Esophagus squamous epithelium (tissue), 5 donors: ENCODE measurements around the gene METAP1. TPM values are rescaled to one million over a fixed set of nuclear protein-coding genes. Genes with fewer than 3 reads are reported as not detected.
A peak's percentile ranks its signal among the peaks of the same experiment; 100 is the strongest.
"Not testable (repeated sequence)": the region's sequence is repeated elsewhere in the genome, so short reads cannot be mapped to it uniquely, and the experiment has no call there.

Experiments
- DNase-seq: peaks from one replicate; lab custom pipeline; 2025; lab: John Stamatoyannopoulos, UW
- H3K27ac ChIP-seq, 4 donors: fragments of 200-600 bp; sonication (generic); one replicate each; pipeline ENCODE4 v1.5.1; 2016 to 2019; ENCODE audit warnings: mild to moderate bottlenecking in 1 of 4
- H3K27me3 ChIP-seq, 4 donors: fragments of 200-600 bp; sonication (generic); 1 replicate in 3 of 4; 2 replicates in 1 of 4; pipeline versions ENCODE4 v1.5.1 to v1.6.0; 2017 to 2021; ENCODE audit warnings: antibody characterized with exemption in 1 of 4
- H3K36me3 ChIP-seq, 3 donors: fragments of 200-600 bp; sonication (generic); one replicate each; pipeline ENCODE4 v1.5.1; 2016 to 2019
- H3K4me1 ChIP-seq, 3 donors: fragments of 200-600 bp; sonication (generic); one replicate each; pipeline ENCODE4 v1.5.1; 2017 to 2019
- H3K4me3 ChIP-seq, 4 donors: fragments of 200-600 bp; sonication (generic); 1 replicate in 3 of 4; 2 replicates in 1 of 4; pipeline ENCODE4 v1.5.1; 2016 to 2019; ENCODE audit warnings: mild to moderate bottlenecking in 2 of 4, moderate library complexity in 1 of 4
- H3K9me3 ChIP-seq, 3 donors: fragments of 200-600 bp; sonication (generic); one replicate each; pipeline ENCODE4 v1.5.1; 2016 to 2019
- CTCF ChIP-seq, 6 experiments: fragments of 450-650 bp in 4 of 6; fragments of 200-600 bp in 2 of 6; sonication (generic) in 2 of 6; IDR thresholded peaks; one replicate each; pipeline ENCODE4 v1.5.1; 2016 to 2019; ENCODE audit warnings: antibody characterized with exemption in 6 of 6, mild to moderate bottlenecking in 4 of 6, moderate library complexity in 4 of 6
- POLR2A ChIP-seq, 4 donors: fragments of 450-650 bp; IDR thresholded peaks; one replicate each; pipeline ENCODE4 v1.6.1; 2017; ENCODE audit warnings: antibody characterized with exemption in 4 of 4, mild to moderate bottlenecking in 4 of 4, moderate library complexity in 3 of 4
- WGBS, 2 donors: methylation state at CpG; one replicate each; pipeline ENCODE4 v1.1.5; 2018; 5-methylcytosine and 5-hydroxymethylcytosine counted together
- intact Hi-C: fragments of 100-400 bp; cut with DNase I; formaldehyde crosslinking; loops from one replicate; pipeline ENCODE4 v1.15.0; 2022
- small RNA-seq, 4 donors: library from RNA; depleted of rRNA; stranded (forward); fragments of <200 nt; gene quantifications; one replicate each; pipeline ENCODE3, GENCODE V24; 2016
- total RNA-seq, 4 donors: library from RNA; depleted of rRNA; stranded (reverse); fragments of >200 nt; gene quantifications; one replicate each; pipeline ENCODE4 v1.1.0, GENCODE V29; 2016
- donor health status: DM: yes; HTN: yes; CAD: no.

Gene METAP1
- total RNA-seq, 4 donors from 2014 or later: 48.5 to 81.6 (median 72.1) TPM

DNA sequence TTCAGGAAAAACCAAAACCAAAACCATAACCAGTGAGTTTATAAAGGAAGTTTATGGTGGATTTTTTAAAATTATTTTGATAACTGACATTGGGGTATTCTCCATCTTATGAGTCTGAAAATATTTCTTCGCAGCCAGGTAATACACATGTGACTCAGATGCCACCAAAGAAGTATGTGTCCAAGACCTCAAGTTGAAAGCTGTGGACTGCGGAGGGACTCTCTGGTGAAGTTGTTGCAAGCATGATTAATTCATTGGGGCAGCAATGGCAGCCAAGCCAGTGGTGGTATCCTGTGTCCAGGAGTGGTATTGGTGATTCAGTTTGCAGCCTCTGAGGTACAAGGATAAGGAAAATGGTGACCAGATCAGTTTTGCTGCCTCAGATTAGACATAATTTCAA lies 107.1 kb downstream of the METAP1 start:
- Histone ChIP-seq H3K27me3 (no peaks in the 10 kb centered on the region), H3K4me1 (no peaks in the 10 kb centered on the region), H3K36me3 (no peaks in the 10 kb centered on the region), H3K9me3 (no peaks in the 10 kb centered on the region), H3K4me3 (no peak overlapping the region), H3K27ac (no peak overlapping the region)
- DNase-seq: no peak
- 93 to 98% methylated on average over 2 of the region's 2 CpGs for WGBS, 2 donors
- TF ChIP-seq POLR2A (IDR thresholded peaks at IDR 0.05) (no peak), CTCF (IDR thresholded peaks at IDR 0.05) (no peak)
- intact Hi-C loops: no loop called here

DNA sequence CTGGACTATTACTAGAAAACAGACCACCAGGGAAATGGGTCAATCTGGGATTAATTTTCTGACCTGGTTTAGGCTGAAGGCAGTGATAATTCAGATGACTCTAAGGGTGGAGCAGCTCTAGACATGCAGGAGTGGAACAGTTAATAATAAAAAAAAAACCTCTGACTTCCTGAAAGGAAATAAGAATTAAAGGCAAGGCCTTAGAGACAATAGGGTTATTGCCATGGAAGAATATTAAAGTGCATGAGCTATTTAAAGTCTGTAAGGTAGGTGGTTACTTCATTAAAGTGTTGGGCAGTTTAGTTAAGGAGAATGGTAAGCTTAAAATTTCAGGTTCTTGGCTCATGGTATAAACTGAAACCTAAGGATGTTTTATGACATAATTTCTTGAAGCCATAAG lies 107.6 kb downstream of the METAP1 start:
- intact Hi-C loops: no loop called here
- no peak overlapping the region for H3K4me3 ChIP-seq
- H3K27me3 ChIP-seq: no peaks in the 10 kb centered on the region
- TF ChIP-seq CTCF (IDR thresholded peaks at IDR 0.05) (no peak), POLR2A (IDR thresholded peaks at IDR 0.05) (no peak)
- H3K4me1 ChIP-seq: no peaks in the 10 kb centered on the region
- H3K9me3 ChIP-seq: no peaks in the 10 kb centered on the region
- no peak for DNase-seq
- peak overlapping the region in 1 of 4 donors; percentile 20 for H3K27ac ChIP-seq
- no peaks in the 10 kb centered on the region for H3K36me3 ChIP-seq

GRCh38 chr4:99104153-99104552 lies 108.6 kb downstream of the METAP1 start:
- Histone ChIP-seq H3K36me3 (no peaks in the 10 kb centered on the region), H3K27ac (no peak overlapping the region), H3K27me3 (no peaks in the 10 kb centered on the region), H3K4me1 (no peaks in the 10 kb centered on the region), H3K4me3 (no peak overlapping the region), H3K9me3 (no peaks in the 10 kb centered on the region)
- no peak for DNase-seq
- TF ChIP-seq POLR2A (IDR thresholded peaks at IDR 0.05): no peak
- no peak for TF ChIP-seq CTCF (IDR thresholded peaks at IDR 0.05)
- 89 to 100% methylated on average over 1 of the region's 1 CpG for WGBS, 2 donors
- intact Hi-C loops: no loop called here

- DNase-seq, H3K4me3 ChIP-seq, H3K9me3 ChIP-seq, intact Hi-C loops, H3K4me1 ChIP-seq, H3K36me3 ChIP-seq, H3K27me3 ChIP-seq, H3K27ac ChIP-seq: not testable (repeated sequence)
- 70 to 77% methylated on average over 6 of the region's 12 CpGs for WGBS, 2 donors
Observed at GRCh38 chr4:99109286-99109685, 113.8 kb downstream of the METAP1 start.

Small RNA genes within 50 kb of the gene (small RNA-seq; reads per million reads assigned to genes)
- gene MIR3684 (0 to 0.15 (median 0.04) reads per million in 4 donors), gene RNU7-149P (0 reads per million in 4 donors)

Other genes with a start within 250 kb of the METAP1 start
- 100 to 1,000 TPM in 3 of 4 donors, 10 to 100 TPM in 1; 86.1 to 149 (median 125) TPM for gene EIF4E, start 66.6 kb upstream of the METAP1 start, total RNA-seq
- gene ADH5, start 93.1 kb downstream of the METAP1 start, total RNA-seq: 100 to 1,000 TPM in 2 of 4 donors, 10 to 100 TPM in 2; 24.8 to 183 (median 110) TPM
- gene ADH4, start 148.6 kb downstream of the METAP1 start, total RNA-seq: 1 to 10 TPM in 2 of 4 donors, not detected in 2; 1.9 to 6.2 TPM
- not detected for gene ADH6, start 223.5 kb downstream of the METAP1 start, total RNA-seq